ENCODE data around the gene CFAP46. TPM values are rescaled to one million over a fixed set of nuclear protein-coding genes. Genes with fewer than 3 reads are reported as not detected.

Gene CFAP46
- total and polyA plus RNA-seq, 9 of the 15 experiments (the other 6 are each of a cell fraction or from before 2014, with no cell fraction given), result not detected

GRCh38 chr10:132911786-132912097 is 30.6 kb downstream of the CFAP46 start (continued):
- TF ChIP-seq NCOA4 (IDR thresholded peaks at IDR 0.05; ENCODE audit: partially characterized antibody) (no peak), SAFB2 (IDR thresholded peaks at IDR 0.05; ENCODE audit: borderline replicate concordance, low read depth, low read length, severe bottlenecking) (no peak), HNRNPL (IDR thresholded peaks at IDR 0.05; ENCODE audit: low read depth, low read length) (no peak), CTCF (IDR thresholded peaks at IDR 0.05 in 2 of 3, conservative IDR thresholded peaks at IDR 0.05 in 1 of 3; ENCODE audit: insufficient read depth in 2 of 3, low read depth in 1 of 3, low read length in 3 of 3) (no peak), KLF1 (tag; IDR thresholded peaks at IDR 0.05) (no peak)

GRCh38 chr10:132910901-132911785 is 31.2 kb downstream of the CFAP46 start:
- CTCF ChIA-PET (ENCODE audit: low intra/inter-chr PET ratio), result no interaction called here
- H3K9me3 ChIP-seq (replicated peaks; ENCODE audit: control insufficient read depth, insufficient read depth, low read depth, low read length), result no peaks in the 10 kb centered on the region
- H3K4me3 ChIP-seq, result no peak overlapping the region
- H3K9ac ChIP-seq (ENCODE audit: insufficient read depth in 1 of 2, low read depth in 2 of 2, low read length in 2 of 2), result no peak overlapping the region
- DNase-seq (ENCODE audit: extremely low read depth in 1 of 4, low spot score in 3 of 4) (no peak), ATAC-seq (no peak), FAIRE-seq (no peak)
- no peak overlapping the region for H3K27ac ChIP-seq (ENCODE audit: extremely low read depth, low read depth, low read length)
- intact Hi-C loops (cut with micrococcal nuclease) (no loop called here), in situ Hi-C loops (cut with MboI) (no loop called here)
- H4K20me1 ChIP-seq (replicated peaks; ENCODE audit: control insufficient read depth, insufficient read depth, low read length), result no peaks in the 10 kb centered on the region
- no peak overlapping the region for H2AFZ ChIP-seq (ENCODE audit: low read depth, low read length)
- no peaks in the 10 kb centered on the region; a peak in 1 of 5 replicates for H3K4me1 ChIP-seq (replicated peaks in 1 of 2; ENCODE audit: control insufficient read depth in 2 of 2, insufficient read depth in 2 of 2, low read length in 2 of 2)
- H3K36me3 ChIP-seq (ENCODE audit: control insufficient read depth, insufficient read depth, low read length), result no peaks in the 10 kb centered on the region
- no TSS peak for BruUV-seq (replicated peaks)
- H3K4me2 ChIP-seq (ENCODE audit: insufficient read depth, low read length), result no peak overlapping the region
- no peaks in the 10 kb centered on the region for H3K79me2 ChIP-seq (ENCODE audit: control insufficient read depth, insufficient read depth, low read length)
- H3K27me3 ChIP-seq (ENCODE audit: control insufficient read depth in 2 of 2, insufficient read depth in 2 of 2, low read length in 2 of 2), result peaks cover 0 to 28% of the 10 kb centered on the region in 2 experiments; a peak in 2 of 5 replicates
- no peaks in the 10 kb centered on the region for H3K9me1 ChIP-seq (ENCODE audit: control insufficient read depth, insufficient read depth, low read length)
- 5% methylated on average over 21 of the region's 37 CpGs for WGBS (ENCODE audit: insufficient coverage, low coverage, missing lambda C conversion rate)
- POLR2A ChIA-PET, result no interaction called here
- TF ChIP-seq ZNF280B (CRISPR knock-in tag; IDR thresholded peaks at IDR 0.05) (no peak), PTRF (tag; IDR thresholded peaks at IDR 0.05) (no peak), ZNF224 (CRISPR knock-in tag; IDR thresholded peaks at IDR 0.05) (no peak), ZNF354B (CRISPR knock-in tag; IDR thresholded peaks at IDR 0.05) (no peak), COPS2 (conservative IDR thresholded peaks at IDR 0.05) (no peak), NCOA2 (IDR thresholded peaks at IDR 0.05; ENCODE audit: partially characterized antibody in 2 of 2) (no peak), NONO (IDR thresholded peaks at IDR 0.05; ENCODE audit: low read depth in 2 of 2, low read length in 1 of 2) (no peak), ZNF696 (CRISPR knock-in tag; conservative IDR thresholded peaks at IDR 0.05) (no peak), MYBL2 (IDR thresholded peaks at IDR 0.05; ENCODE audit: low read depth) (no peak), MYBL2 (CRISPR knock-in tag; IDR thresholded peaks at IDR 0.05; ENCODE audit: borderline replicate concordance) (no peak), ARNT (IDR thresholded peaks at IDR 0.05) (no peak), NFATC3 (IDR thresholded peaks at IDR 0.05) (no peak), RHOXF2B (CRISPR knock-in tag; conservative IDR thresholded peaks at IDR 0.05) (no peak), BRCA1 (IDR thresholded peaks at IDR 0.05) (no peak), BRCA1 (CRISPR knock-in tag; IDR thresholded peaks at IDR 0.05) (no peak), ZNF324 (CRISPR knock-in tag; IDR thresholded peaks at IDR 0.05) (no peak)
